Ascending aorta (tissue), 2 donors: Measurements from ENCODE around the gene PLEKHH2. TPM values are rescaled to one million over a fixed set of nuclear protein-coding genes. Genes with fewer than 3 reads are reported as not detected.

Experiments
- DNase-seq, 2 donors: peaks; one replicate each; pipeline ENCODE4 v3.0.0-alpha.2; 2019; ENCODE audit warnings: low spot score in 2 of 2
- H3K27ac ChIP-seq, 2 donors: fragments of 200-600 bp; sonication (generic); one replicate each; pipeline ENCODE4 v1.5.1; 2016 to 2017; ENCODE audit warnings: mild to moderate bottlenecking in 1 of 2
- H3K27me3 ChIP-seq: fragments of 200-600 bp; sonication (generic); one replicate; pipeline ENCODE4 v1.5.1; 2017
- H3K36me3 ChIP-seq, 2 donors: fragments of 200-600 bp; sonication (generic); one replicate each; pipeline ENCODE4 v1.5.1; 2016
- H3K4me1 ChIP-seq, 2 donors: fragments of 200-600 bp; sonication (generic); one replicate each; pipeline ENCODE4 v1.5.1; 2016 to 2017; ENCODE audit warnings: mild to moderate bottlenecking in 1 of 2
- H3K4me3 ChIP-seq, 2 donors: fragments of 200-600 bp; sonication (generic); one replicate each; pipeline ENCODE4 v1.5.1; 2016 to 2017; ENCODE audit warnings: mild to moderate bottlenecking in 1 of 2
- H3K9me3 ChIP-seq, 2 donors: fragments of 200-600 bp; sonication (generic); one replicate each; pipeline ENCODE4 v1.5.1; 2016
- CTCF ChIP-seq, 3 experiments: fragments of 200-600 bp in 2 of 3; fragments of 450-650 bp in 1 of 3; sonication (generic) in 2 of 3; IDR thresholded peaks; one replicate each; pipeline ENCODE4 v1.5.1; 2016 to 2019; ENCODE audit warnings: antibody characterized with exemption in 3 of 3, mild to moderate bottlenecking in 1 of 3, moderate library complexity in 1 of 3
- intact Hi-C: fragments of 100-400 bp; cut with DNase I; formaldehyde crosslinking; loops from one replicate; pipeline ENCODE4 v1.15.1; 2023
- total RNA-seq: library from RNA; depleted of rRNA; stranded (reverse); fragments of >200 nt; gene quantifications from one replicate; pipeline ENCODE4 v1.1.0, GENCODE V29; 2016

The PLEKHH2 gene
- total RNA-seq, 1 donor from 2014 or later, result 15.0 TPM

DNA sequence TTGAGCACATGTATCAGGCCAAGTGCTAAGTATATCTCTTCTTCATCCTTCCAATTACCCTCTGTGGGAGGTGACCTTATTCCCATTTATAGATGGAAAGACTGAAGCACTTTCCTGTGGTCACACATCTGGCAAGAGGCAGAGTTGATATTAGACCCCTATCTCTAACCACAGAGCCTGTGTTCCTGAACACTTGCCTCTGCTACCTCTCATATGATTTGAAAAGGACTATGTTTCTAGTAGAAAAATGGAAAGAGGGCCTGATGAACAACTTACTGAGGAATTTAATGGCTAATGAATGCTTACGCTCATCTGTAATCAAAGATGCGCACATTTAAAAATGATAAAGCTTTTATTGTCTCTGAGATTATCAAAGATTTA lies 90.6 kb downstream of the PLEKHH2 start:
- Histone ChIP-seq H3K9me3 (no peaks in the 10 kb centered on the region), H3K27ac (no peak overlapping the region), H3K4me1 (no peaks in the 10 kb centered on the region), H3K36me3 (no peaks in the 10 kb centered on the region), H3K27me3 (no peaks in the 10 kb centered on the region), H3K4me3 (no peak overlapping the region)
- no peak for TF ChIP-seq CTCF (IDR thresholded peaks at IDR 0.05)
- DNase-seq, result no peak
- intact Hi-C loops, result no loop called here

- no peak overlapping the region for H3K4me3 ChIP-seq
- no peaks in the 10 kb centered on the region for H3K27me3 ChIP-seq
- no peaks in the 10 kb centered on the region for H3K36me3 ChIP-seq
- DNase-seq, result no peak
- TF ChIP-seq CTCF (IDR thresholded peaks at IDR 0.05), result no peak
- intact Hi-C loops, result no loop called here
- H3K27ac ChIP-seq, result no peak overlapping the region
- H3K9me3 ChIP-seq, result no peaks in the 10 kb centered on the region
- no peaks in the 10 kb centered on the region for H3K4me1 ChIP-seq
Observed at GRCh38 chr2:43729491-43730174, 92.6 kb downstream of the PLEKHH2 start.

- H3K4me1 ChIP-seq, result no peaks in the 10 kb centered on the region
- H3K36me3 ChIP-seq, result no peaks in the 10 kb centered on the region
- H3K27me3 ChIP-seq, result no peaks in the 10 kb centered on the region
- no peak for TF ChIP-seq CTCF (IDR thresholded peaks at IDR 0.05)
- no peaks in the 10 kb centered on the region for H3K9me3 ChIP-seq
- H3K4me3 ChIP-seq, result no peak overlapping the region
- intact Hi-C loops, result no loop called here
- DNase-seq, result no peak
- no peak overlapping the region for H3K27ac ChIP-seq
Observed at GRCh38 chr2:43731211-43731610, 94.2 kb downstream of the PLEKHH2 start.

GRCh38 chr2:43736637-43737036 lies 99.6 kb downstream of the PLEKHH2 start:
- Histone ChIP-seq H3K9me3 (no peaks in the 10 kb centered on the region), H3K4me3 (no peak overlapping the region), H3K4me1 (peaks cover 0 to 7% of the 10 kb centered on the region in 2 donors), H3K36me3 (no peaks in the 10 kb centered on the region), H3K27ac (peak overlapping the region; percentile 48 to 51), H3K27me3 (no peaks in the 10 kb centered on the region)
- no peak for DNase-seq
- intact Hi-C loops, result loop anchor here (5.0 kb wide), 1 partner anchor 36 kb away; the partner anchor contains the start of gene DYNC2LI1
- no peak for TF ChIP-seq CTCF (IDR thresholded peaks at IDR 0.05)

DNA sequence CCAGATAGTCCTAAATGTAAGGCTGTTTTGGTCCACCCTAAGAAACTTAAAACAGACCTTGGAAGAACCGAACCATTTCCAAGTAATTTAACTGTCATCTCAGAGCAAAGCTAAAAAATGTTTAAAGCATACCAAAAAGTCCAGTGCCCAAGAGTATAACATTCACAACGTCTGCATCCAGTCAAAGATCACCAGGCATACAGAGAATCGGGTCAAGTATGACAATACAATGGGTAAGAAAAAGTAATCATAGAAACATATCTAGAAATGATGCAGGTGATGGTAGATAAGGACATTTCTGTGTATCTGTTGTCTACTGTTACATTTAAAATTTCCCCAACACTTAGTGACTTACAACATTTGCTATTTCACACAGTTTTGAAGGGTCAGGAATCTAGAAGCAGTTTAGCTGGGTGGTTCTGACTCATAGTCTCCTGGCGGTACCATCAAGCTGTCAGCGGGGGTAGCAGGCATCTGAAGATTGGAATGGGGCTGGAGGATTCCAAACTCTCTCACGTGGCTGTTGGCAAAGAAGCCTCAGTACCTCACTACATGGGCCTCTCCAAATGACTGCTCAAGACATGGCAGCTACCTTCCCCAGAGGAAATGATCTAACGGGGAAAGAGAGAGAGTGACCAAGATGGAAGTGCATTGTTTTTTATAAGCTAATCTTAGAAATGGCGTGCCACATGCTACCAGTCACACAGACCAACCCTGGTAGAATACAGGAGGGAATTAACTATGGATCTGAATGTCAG lies 100.2 kb downstream of the PLEKHH2 start:
- Histone ChIP-seq H3K27ac (peak overlapping the region; percentile 48 to 51), H3K36me3 (no peaks in the 10 kb centered on the region), H3K9me3 (no peaks in the 10 kb centered on the region), H3K27me3 (no peaks in the 10 kb centered on the region), H3K4me3 (no peak overlapping the region), H3K4me1 (peaks cover 0 to 7% of the 10 kb centered on the region in 2 donors)
- no peak for TF ChIP-seq CTCF (IDR thresholded peaks at IDR 0.05)
- intact Hi-C loops, result loop anchor here (5.0 kb wide), 1 partner anchor 35 kb away; the partner anchor contains the start of gene DYNC2LI1
- DNase-seq, result peak in 1 of 2 donors; percentile 86
